Ammon's horn (tissue), 1 donor: ENCODE data around the gene ADM2.

Experiments used
- DNase-seq: peaks from one replicate; pipeline ENCODE4 v3.0.0-alpha.2; 2016; ENCODE audit warnings: low spot score

The ADM2 gene

DNA sequence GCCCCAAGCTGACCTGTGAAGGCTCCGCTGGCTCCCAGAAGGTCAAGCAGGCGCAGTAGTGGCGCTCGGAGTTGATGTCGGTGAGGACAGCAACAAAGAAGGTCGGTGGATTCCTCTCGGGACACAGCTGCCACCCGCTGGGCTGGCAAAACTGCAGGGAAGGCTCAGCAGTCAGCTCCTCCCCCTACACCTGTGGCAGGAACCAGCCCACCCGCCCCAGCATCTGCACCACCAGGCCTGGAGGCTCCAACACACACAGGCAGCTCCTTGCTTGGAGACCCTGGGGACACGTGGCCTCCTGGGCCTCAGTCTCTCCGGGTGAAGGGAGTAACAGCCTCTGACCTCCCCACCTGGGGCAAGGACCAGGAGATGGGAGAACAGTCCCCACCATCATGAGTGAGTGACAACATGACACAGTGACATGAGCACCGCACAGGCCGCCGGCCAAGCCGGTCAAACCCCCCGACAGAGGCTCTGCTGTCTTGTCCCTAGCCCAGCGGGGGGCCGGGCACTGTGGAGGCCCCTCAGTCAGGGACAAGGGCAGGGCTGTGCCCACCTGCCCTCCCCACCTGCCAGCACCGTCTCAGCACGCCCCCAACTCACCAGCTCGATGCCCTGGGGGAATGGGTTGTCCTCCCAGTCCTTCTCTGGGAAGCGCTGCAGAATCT lies 13.4 kb upstream of the ADM2 start:
- DNase-seq: no peak

DNA sequence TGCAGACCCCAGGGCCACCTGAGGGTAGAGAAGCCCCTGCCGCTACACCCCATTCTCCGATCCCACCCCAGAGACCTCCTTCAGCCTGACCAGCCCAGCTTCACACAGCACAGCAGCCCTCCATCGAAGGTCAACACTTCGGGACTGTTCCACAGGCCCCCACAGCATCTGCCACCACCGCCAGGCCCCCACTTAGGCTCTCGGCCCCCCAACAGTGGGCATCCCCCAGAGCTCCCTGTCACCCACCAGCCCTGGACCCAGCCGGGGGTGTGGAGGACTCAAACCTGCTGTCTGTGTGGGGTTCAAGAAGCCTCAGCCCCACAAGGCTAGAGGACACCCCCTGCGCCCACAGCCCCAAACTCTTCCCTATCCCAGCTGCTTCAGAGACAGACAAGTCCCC lies 12.7 kb upstream of the ADM2 start:
- no peak for DNase-seq

DNA sequence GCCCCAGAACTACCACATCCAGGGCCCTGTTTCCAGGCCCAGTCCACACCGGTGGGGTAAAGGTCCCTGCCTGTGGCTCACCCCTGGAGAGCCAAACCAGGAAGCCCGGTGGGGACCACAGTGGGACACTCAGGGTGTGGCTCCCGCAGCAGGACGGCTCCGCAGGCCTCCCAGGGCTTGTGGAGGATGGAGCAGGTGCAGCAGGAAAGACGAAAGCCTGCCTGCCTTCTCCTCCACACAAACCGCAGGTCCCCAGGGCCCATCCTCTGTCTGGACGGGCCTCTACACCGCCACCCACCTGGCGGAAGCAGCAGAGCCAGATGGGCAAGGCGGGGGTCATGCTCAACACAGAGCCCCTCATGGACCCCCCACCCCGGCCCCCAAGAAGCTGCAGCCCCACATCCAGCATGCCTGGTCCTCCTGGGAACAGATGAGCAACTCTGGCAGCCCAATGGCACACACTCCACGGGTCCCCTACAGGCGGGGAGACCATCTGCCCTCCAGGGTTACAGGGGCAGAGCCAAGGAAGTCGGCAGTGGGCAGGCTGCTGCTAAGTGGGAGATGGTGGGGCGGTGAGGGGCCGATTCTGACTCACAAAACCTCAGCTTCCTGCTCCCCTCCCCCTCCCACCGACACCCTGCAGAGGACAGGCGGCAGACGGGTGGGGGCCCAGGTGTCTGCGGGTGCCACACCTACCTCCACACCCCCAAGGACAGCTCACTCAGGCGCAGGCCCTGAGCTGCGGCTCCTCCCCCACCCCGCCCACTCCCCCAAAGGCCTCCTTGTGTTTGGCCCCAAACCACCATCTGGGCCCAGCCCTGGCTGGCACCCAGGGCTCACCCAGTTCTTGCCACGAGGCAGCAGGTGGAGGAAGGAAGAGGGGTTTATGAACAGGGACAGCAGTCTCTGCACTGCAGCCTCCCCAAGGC lies 11.7 kb upstream of the ADM2 start:
- DNase-seq: no peak

DNA sequence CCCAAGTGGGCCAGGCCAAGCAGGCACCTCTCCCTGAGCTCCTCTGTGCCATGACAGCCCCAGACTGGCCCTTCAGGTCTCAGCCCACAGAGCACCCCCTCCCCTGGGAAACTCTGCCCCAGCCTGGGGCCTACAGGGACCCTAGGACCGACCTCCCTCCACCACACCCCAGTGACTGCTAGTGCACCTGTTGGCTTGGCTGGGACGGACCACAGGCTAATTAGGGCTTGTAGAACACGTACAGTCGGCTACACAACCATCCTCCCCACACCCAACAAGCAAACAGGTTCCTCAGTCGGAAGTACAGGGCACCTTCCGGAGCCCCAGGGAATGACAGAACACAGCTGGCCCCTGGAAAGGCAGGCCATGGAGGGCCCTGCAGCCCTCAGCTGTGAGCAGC lies 10.9 kb upstream of the ADM2 start:
- DNase-seq: no peak

DNA sequence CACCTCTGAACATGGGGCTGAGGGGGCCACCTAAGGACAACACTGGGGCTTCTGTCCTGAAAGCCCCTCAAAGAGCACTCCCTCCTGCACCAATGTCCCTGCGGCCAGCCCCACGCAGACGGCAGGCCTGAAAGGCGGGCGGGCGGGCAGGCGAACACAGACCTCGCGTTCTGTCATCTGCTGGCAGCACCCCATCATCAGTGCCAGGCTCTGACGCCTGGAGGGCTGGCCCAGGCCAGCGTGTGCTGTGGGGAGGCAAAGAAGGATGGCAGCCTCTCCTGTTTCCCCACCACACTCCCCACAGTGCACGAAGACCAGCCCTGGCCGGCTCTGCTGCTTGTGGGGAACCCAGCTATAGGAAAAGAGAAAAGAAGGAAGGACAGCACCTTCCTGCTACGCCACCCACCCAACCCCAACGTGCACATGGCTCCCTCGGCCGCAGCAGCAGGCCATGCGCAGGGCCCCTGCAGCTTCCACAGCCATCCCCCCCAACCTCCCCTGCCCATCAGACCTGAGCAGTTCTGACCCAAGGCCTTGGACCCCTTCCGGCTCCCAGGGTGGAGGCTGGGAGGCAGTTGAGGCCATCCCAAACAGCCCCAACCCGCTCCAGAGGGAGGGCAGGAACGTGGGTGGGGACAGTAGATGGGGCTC lies 10.0 kb upstream of the ADM2 start:
- peak; percentile 87 for DNase-seq

DNA sequence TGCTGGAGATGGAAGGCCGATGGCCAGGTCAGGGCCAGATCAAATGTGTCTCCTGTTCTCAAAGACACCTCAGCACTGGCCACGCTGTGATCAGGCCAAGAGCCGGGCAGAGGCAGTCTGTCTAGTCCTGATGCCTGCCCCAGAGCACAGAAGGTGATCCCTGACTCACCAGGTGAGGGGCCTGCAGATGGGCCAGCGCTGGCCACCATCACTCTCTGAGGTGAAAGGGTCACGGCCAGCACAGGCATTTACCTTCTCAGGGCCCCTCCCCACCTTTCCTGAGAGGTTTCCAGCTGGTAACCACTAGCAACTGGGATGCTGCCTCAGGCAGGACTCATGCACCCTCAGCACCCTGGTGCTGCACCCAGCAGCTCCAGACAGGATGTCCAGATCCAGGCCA lies 9.4 kb upstream of the ADM2 start:
- no peak for DNase-seq

DNA sequence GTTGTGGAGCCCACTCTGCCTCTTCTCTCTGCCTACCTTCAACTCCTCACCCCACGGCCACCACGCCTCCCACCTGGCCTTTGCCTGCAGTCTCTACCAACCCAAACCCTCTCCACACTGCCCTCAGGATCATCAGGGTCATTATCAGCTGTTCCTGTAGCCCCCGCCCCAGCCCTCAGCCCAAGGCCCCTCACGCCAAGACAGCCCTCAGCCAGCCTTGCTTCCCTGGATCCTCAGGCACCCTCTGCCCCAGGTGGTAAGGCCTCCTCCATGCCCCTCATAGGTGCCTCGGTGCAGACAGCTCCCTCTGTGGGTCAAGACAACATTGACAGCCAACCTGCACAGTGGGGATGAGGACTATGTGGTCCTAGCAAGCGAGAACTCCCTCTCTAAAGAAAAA lies 8.3 kb upstream of the ADM2 start:
- DNase-seq: no peak

DNA sequence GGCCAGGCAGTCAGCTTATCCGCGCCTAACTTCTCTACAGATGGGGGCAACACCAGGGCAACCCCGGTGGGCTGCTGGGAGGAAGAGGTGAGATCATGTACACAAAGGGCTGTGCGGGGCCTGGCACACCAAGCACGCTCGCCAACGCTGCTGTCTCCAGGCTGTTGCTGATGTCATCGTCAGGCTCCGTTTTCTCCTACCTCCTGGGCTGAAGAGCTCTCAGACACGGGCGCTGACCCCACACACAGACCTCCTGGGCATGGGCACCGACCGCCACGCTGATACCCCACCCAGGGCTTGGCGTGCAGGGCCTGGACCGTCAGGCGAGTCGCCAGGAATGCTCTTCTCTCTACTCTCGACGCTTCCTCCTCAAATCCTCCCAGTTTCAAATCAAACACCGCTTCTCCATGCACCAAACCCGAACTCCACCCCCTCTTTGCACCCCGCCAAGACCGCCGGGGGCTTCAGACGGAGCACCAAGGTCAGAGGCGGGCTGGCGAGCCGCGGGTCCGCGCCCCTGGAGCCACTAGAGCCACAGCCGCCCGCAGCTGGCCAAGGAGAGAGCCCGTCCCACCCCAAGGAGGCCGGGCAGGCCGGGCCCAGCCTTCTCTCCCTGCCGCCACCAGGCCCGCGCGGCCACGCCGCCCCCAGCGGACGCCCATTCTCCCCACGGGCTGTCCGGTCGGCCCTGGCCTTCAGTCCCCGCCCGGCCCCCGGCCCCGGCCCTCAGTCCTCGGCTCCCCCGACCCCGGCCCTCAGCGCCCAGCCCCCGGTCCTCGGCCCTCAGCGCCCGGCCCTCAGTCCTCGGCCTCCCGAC lies 7.3 kb upstream of the ADM2 start:
- peak; percentile 45 for DNase-seq

DNA sequence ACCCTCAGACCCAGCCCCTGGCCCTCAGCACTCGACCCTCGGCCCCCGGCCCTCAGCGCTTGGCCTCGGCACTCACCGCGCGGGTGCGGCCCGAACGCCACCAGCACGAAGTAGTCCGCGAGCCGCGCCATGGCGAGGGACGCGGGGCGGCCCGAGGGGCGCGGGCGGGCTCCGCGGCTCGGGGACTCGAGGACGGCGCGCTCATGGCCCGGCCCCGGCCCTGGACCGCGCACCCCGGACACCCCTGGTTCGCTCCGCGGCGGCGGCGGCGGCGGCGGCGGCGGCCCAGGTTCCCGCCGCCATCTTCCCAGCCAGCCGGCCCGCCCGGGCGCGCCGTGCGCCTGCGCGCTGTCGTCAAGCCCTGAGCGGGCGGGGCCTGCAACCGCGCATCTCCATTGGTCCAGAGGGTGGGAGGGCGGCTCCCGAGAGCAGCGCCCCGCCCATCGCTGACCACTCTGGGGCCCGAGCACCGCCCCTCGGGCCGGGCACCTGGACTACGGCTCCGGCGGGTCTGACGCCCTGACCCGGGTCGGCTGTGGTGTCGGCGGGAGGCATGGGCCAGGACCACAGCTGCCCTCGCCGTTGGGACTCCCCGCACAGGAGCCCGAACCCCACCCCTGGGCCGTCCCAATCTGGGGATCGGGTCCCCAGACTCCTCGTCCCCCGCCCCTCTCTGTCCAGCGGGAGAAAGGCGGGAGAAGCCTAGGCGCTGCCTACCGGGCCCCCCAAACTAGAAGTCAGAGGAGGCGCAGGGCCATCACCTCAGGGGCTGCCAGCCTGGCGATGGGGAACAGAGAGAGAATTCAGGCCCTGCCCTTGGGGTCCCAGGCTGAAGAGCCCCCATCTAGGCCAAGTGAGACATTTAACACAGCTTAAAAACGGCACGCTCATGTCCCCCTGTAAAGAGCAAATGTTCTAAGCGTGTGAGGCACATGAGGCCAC lies 6.4 kb upstream of the ADM2 start, which contains the start of gene SBF1:
SBF1 (minus strand) TSS at position 326 of the 942 bp plus-strand sequence; CDS start at position 131, 195 bp downstream.
- peak; percentile 96 for DNase-seq

DNA sequence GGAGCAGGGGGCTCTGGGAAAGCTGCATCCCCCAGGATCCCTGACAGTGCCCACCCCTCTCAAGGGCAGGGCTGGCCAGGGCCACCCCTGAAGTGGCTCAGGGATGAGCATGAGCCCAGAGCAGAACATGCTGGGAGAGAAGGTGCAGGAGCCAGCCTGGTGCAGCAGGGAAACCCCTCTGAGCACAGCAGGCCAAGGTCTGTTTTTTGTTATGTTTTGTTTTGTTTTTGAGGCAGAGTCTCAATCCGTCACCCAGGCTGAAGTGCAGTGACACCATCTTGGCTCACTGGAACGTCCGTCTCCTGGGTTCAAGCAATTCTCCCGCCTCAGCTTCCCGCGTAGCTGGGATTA lies 5.7 kb upstream of the ADM2 start:
- DNase-seq: no peak

DNA sequence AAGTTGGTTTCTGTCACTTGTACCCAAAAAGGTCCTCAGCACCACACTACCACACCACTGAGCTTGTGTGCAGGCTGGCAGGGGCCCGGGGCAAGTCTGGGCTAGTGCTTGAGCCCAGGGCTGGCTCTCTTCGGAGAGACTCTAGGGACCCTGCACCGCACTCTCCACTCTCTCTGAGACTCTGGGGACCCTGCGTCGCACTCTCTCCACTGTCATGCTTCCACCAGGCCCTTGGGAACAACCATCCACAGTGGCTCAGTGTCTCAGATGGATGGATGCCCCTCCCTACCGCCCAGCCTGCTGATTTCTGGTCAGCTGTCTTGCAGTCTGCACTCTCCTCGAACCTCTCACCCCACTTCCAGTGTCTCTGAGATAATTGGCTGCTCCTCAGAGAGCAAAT lies 4.5 kb upstream of the ADM2 start:
- DNase-seq: no peak

DNA sequence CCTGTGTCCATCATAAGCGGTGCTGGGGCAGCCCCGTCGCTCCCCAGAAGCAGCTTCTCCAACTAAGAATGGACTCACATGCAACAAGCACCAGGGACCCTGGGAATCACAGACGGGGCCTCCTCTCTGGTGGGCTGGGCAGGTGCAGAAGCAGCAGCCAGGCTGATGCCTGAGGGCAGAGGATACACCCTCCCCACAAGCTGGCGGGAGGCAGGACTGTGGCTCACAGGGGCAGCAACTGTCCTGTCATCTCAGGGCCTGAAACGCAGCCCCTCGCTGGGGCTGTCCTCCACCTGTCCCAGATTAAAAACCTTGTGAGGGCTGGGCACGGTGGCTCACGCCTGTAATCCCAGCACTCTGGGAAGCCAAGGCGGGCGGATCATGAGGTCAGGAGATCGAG lies 3.4 kb upstream of the ADM2 start:
- DNase-seq: no peak

DNA sequence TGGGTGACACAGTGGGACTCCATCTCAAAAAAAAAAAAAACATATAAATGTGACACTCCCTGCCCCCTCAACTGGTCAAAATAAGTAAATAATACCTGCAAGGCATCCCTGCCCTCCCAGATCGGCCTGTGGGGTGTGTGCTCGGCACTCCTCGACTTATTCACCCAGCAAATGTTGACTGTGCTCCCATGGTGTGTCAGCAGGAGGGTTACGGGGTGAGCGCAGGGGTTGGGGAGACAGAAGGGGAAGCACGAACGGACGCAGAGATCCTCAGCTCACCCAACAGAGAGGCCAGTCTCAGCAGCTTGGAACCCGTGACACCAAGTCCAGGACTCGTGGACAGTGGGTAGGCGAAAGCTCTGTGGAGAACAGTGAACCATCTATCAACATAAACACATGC lies 1.6 kb upstream of the ADM2 start:
- DNase-seq: no peak

DNA sequence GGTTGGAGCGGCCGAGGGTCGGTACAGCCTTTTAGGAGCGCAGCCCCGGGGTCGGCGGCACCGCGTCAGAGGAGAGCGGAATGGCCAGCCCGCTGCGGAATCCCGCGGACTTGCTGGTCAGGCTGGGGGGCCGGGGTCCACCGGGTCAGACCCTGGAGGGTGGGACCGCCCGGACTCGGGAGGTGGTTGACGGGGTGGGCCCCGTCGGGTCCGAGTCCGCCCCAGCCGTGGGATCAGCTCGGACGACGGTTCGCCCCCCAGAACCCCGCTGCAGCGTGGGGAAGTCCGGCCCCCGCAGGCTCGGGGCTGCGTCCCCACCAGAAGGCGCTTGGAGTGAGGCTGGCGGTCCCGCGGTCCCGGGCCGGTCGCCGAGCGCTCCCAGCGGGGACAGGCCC lies 301 bp upstream of the ADM2 start:
- no peak for DNase-seq

DNA sequence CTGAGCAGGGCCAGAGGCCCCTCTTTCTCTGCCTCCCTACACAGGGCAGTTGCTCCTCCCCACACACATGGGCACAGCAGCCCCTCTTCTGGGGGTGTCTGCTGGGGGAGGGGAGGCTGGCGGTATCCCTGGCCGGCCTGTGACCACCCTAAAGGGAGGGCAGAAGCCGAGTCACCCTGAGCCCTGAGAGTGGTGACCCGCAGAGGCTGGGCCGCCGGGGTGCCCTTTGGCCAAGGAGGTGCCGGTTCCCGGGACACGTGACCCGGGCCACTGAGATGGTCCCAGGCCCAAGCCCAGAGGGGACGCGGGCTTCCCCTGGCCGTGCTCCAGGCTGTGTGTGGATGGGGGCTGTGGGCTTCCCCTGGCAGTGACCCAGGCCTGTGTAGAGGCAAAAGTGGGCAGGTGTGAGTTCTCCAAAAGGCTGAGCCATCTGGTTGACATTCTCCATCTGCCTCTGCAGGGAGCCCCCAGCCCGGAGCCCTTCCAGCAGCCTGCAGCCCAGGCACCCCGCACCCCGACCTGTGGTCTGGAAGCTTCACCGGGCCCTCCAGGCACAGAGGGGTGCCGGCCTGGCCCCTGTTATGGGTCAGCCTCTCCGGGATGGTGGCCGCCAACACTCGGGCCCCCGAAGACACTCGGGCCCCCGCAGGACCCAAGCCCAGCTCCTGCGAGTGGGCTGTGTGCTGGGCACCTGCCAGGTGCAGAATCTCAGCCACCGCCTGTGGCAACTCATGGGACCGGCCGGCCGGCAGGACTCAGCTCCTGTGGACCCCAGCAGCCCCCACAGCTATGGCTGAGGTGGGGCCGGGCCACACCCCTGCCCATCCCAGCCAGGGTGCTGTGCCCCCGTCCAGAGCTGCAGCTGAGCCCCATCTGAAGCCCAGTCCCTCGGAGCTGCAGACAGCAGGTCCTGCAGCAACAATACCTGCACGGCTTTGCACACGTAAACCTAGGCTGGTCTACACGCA lies 1.0 kb downstream of the ADM2 start:
- no peak for DNase-seq

DNA sequence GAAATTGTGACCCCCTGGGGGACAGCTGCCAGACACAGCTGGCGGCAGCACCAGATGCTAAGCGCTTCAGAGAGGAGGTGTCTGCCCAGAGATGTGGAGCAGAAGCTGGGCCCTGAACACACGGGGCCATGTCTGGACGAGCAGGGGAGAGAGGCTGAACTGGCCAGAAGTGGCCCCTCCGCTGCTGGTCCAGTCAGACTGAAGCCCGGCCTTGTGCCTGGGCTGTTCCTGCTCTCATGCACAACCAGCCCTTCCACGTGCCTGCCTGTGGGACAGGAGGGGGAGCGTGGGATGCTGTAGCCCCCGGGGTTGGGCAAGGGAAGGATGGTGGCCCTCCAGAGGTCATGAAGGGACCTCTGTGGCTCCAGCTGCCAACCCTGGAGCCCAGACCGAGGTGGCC lies 1.8 kb downstream of the ADM2 start:
- DNase-seq: no peak

DNA sequence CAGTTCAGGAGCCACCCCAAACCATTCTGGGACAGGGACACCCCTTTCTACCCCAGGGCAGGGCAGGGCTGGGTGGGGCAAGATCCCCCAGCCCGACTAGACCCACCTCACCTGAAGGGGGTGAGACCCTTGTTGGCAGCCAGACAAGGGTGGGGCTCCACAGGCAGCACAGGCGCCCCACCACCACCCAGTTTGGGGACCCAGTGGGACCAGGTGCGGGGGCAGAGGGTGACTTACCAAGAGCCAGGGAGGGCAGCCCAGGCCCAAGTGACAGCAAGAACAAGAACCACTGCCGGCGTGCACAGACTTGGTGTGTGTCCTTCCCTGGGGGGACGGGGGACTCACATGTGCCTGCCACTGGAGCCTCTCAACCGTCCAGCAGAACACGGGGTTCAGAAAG lies 2.2 kb downstream of the ADM2 start:
- DNase-seq: no peak

DNA sequence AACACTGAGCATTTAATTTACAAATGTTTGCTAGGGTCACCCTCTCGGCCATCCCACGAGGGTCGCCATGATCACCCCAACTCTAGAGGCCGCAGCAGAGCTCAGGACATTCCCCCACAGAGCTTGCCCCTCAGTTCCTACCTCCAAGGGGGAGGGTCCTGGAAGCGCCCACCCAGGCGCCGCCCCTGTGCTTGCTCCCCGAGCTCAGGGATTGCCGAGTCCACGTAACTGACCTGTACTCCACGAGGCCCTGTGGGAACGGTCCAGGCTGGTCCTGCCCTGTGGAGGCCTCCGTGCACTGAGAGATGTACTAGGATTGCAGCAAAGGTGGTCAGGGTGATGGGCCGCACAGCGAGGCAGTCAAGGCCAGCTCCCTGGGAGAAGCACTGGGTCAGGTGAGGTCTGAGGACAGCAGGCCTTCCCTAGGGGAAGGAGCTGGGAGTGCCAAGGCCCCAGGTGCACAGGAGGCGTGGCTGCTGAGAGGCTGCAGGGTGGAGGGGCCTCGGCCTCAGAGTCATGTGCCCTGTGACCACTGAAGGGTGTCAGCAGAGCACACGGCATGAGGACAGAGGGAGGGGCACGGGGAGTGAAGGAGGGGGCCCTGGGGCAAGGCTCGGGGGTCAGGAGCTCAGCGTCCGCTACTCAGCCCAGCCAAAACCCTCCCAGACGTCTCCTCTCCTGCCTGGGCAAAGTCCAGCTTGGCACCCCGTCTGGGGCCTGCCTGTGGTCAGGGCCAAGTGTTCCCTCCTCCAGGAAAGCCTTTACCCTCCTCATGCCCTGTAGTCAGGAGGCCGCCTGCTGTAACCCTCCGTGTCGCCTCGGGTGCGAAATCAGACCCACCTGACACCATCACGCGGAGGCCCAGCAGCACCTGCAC lies 2.9 kb downstream of the ADM2 start:
- DNase-seq: no peak
